GM18507 (cell line): Measurements from ENCODE around the gene COL3A1.

Experiments used
- DNase-seq: peaks from one replicate; pipeline ENCODE4 v3.0.0; 2011; ENCODE audit warnings: low read depth; ENCODE audit not compliant: insufficient read length; ENCODE audit errors: extremely low spot score
- FAIRE-seq: peaks from 2 replicates; lab custom pipeline; 2011; peaks lifted over from hg19 to GRCh38; lab: Jason Lieb, UNC

COL3A1 gene

GRCh38 chr2:188971432-188971861, 2.7 kb upstream of the COL3A1 start:
- FAIRE-seq (no peak), DNase-seq (no peak)

GRCh38 chr2:188973641-188974040, 532 bp upstream of the COL3A1 start:
- FAIRE-seq: no peak
- DNase-seq: no peak

- DNase-seq (no peak), FAIRE-seq (no peak)
Measured at GRCh38 chr2:188975497-188976102, 1.4 kb downstream of the COL3A1 start.

- no peak for FAIRE-seq
- DNase-seq: no peak
Measured at GRCh38 chr2:188976545-188977268, 2.5 kb downstream of the COL3A1 start.

GRCh38 chr2:188977317-188977716, 3.1 kb downstream of the COL3A1 start:
- DNase-seq: no peak
- no peak for FAIRE-seq

GRCh38 chr2:188978291-188979081, 4.3 kb downstream of the COL3A1 start:
- no peak for DNase-seq
- peak; percentile 62 for FAIRE-seq

GRCh38 chr2:188979187-188980114, 5.3 kb downstream of the COL3A1 start:
- DNase-seq (no peak), FAIRE-seq (no peak)

GRCh38 chr2:188983427-188984064, 9.4 kb downstream of the COL3A1 start:
- FAIRE-seq: no peak
- DNase-seq: no peak

GRCh38 chr2:188984065-188984491, 9.9 kb downstream of the COL3A1 start:
- DNase-seq (no peak), FAIRE-seq (no peak)

- DNase-seq (no peak), FAIRE-seq (no peak)
Measured at GRCh38 chr2:188984680-188985079, 10.5 kb downstream of the COL3A1 start.

- FAIRE-seq (no peak), DNase-seq (no peak)
Measured at GRCh38 chr2:188986839-188987238, 12.7 kb downstream of the COL3A1 start.

GRCh38 chr2:188993247-188993646, 19.1 kb downstream of the COL3A1 start:
- no peak for DNase-seq
- FAIRE-seq: no peak

- FAIRE-seq (no peak), DNase-seq (no peak)
Measured at GRCh38 chr2:188997263-188997662, 23.1 kb downstream of the COL3A1 start.

GRCh38 chr2:189000221-189000620, 26.0 kb downstream of the COL3A1 start:
- no peak for FAIRE-seq

GRCh38 chr2:189002079-189002478, 27.9 kb downstream of the COL3A1 start:
- no peak for DNase-seq
- no peak for FAIRE-seq

More at GRCh38 chr2:189000221-189000620, 26.0 kb downstream of the COL3A1 start:
- DNase-seq: no peak

GRCh38 chr2:189008555-189009262, 34.5 kb downstream of the COL3A1 start:
- no peak for DNase-seq

GRCh38 chr2:189010536-189010935, 36.4 kb downstream of the COL3A1 start:
- no peak for FAIRE-seq

More at GRCh38 chr2:189008555-189009262, 34.5 kb downstream of the COL3A1 start:
- FAIRE-seq: no peak

GRCh38 chr2:189012351-189012750, 38.2 kb downstream of the COL3A1 start:
- FAIRE-seq: no peak
- no peak for DNase-seq

More at GRCh38 chr2:189010536-189010935, 36.4 kb downstream of the COL3A1 start:
- no peak for DNase-seq
